Measurements from ENCODE around the gene CLEC20A.

Gene CLEC20A

GRCh38 chr1:178434360-178434759, 62.4 kb downstream of the CLEC20A start:
- Histone ChIP-seq H3K4me1 (ENCODE audit: low read depth, poor library complexity, severe bottlenecking) (no peaks in the 10 kb centered on the region), H2AFZ (ENCODE audit: low read depth) (no peak overlapping the region), H3K4me3 (IDR thresholded peaks at IDR 0.05; ENCODE audit: insufficient read depth, low read depth, low read length) (no peak overlapping the region), H3K4me2 (no peak overlapping the region), H3K36me3 (ENCODE audit: insufficient read depth) (no peaks in the 10 kb centered on the region), H3K79me2 (ENCODE audit: insufficient read depth, low read depth) (no peaks in the 10 kb centered on the region), H3K27ac (no peak overlapping the region), H4K20me1 (ENCODE audit: insufficient read depth) (no peaks in the 10 kb centered on the region), H3K9ac (no peak overlapping the region), H3K27me3 (ENCODE audit: insufficient read depth, low read depth) (no peaks in the 10 kb centered on the region)
- TF ChIP-seq CTCF (conservative IDR thresholded peaks at IDR 0.05; ENCODE audit: low read depth, low read length) = no peak
